Hepatocyte (in vitro differentiated cells): ENCODE results near the gene SULT1C3. TPM values are rescaled to one million over a fixed set of nuclear protein-coding genes. Genes with fewer than 3 reads are reported as not detected.

Source experiments
- DNase-seq: peaks from one replicate; pipeline ENCODE4 v3.0.0-alpha.2; 2016; ENCODE audit warnings: low spot score
- H2AFZ ChIP-seq: fragments of 200-600 bp; sonication (generic); 2 replicates; pipeline ENCODE4 v1.6.0; 2016; ENCODE audit warnings: antibody characterized with exemption, mild to moderate bottlenecking
- H3K27ac ChIP-seq: fragments of 200-600 bp; sonication (generic); 2 replicates; pipeline ENCODE4 v1.5.1; 2016; ENCODE audit warnings: mild to moderate bottlenecking
- H3K27me3 ChIP-seq: fragments of 200-600 bp; sonication (generic); 2 replicates; pipeline ENCODE4 v1.6.1; 2016
- H3K36me3 ChIP-seq: fragments of 200-600 bp; sonication (generic); replicated peaks from 2 replicates; pipeline ENCODE4 v1.5.1; 2016; ENCODE audit warnings: low read depth; ENCODE audit not compliant: insufficient read depth
- H3K4me1 ChIP-seq: fragments of 200-600 bp; sonication (generic); 2 replicates; pipeline ENCODE4 v1.5.1; 2016; ENCODE audit warnings: mild to moderate bottlenecking, moderate library complexity; ENCODE audit not compliant: insufficient read depth
- H3K4me2 ChIP-seq: fragments of 200-600 bp; sonication (generic); 2 replicates; pipeline ENCODE4 v1.6.0; 2016
- H3K4me3 ChIP-seq: fragments of 200-600 bp; sonication (generic); 2 replicates; pipeline ENCODE4 v1.5.1; 2016; ENCODE audit warnings: mild to moderate bottlenecking
- H3K79me2 ChIP-seq: fragments of 200-600 bp; sonication (generic); 2 replicates; pipeline ENCODE4 v1.6.0; 2017; ENCODE audit warnings: mild to moderate bottlenecking
- H3K9me2 ChIP-seq: fragments of 200-600 bp; sonication (generic); replicated peaks from 2 replicates; pipeline ENCODE4 v1.6.0; 2017; ENCODE audit warnings: mild to moderate bottlenecking; ENCODE audit not compliant: insufficient read depth
- H3K9me3 ChIP-seq: fragments of 200-600 bp; sonication (generic); 2 replicates; pipeline ENCODE4 v1.5.1; 2016; ENCODE audit warnings: low read depth, mild to moderate bottlenecking
- H4K20me1 ChIP-seq: fragments of 200-600 bp; sonication (generic); 2 replicates; pipeline ENCODE4 v1.6.0; 2016; ENCODE audit warnings: mild to moderate bottlenecking; ENCODE audit not compliant: insufficient read depth, poor library complexity, severe bottlenecking
- CTCF ChIP-seq: fragments of 200-600 bp; sonication (generic); IDR thresholded peaks from 2 replicates; pipeline ENCODE4 v1.5.1; 2016; ENCODE audit warnings: antibody characterized with exemption, mild to moderate bottlenecking; ENCODE audit not compliant: poor library complexity
- EZH2 ChIP-seq: fragments of 200-600 bp; sonication (generic); IDR thresholded peaks from 2 replicates; pipeline ENCODE4 v1.6.1; 2016; ENCODE audit warnings: antibody characterized with exemption, mild to moderate bottlenecking, borderline replicate concordance
- EZH2phosphoT487 ChIP-seq: fragments of 200-600 bp; sonication (generic); IDR thresholded peaks from one replicate; pipeline ENCODE4 v1.6.1; 2018; ENCODE audit warnings: antibody characterized with exemption, mild to moderate bottlenecking, low read depth, moderate library complexity; ENCODE audit not compliant: unreplicated experiment, severe bottlenecking
- WGBS: methylation state at CpG from one replicate; pipeline ENCODE4 v1.1.6; 2016; ENCODE audit warnings: low lambda C conversion rate; ENCODE audit errors: missing lambda C conversion rate; 5-methylcytosine and 5-hydroxymethylcytosine counted together
- polyA plus RNA-seq: library from polyadenylated mRNA; unstranded; fragments of >200 nt; fragmentation: Nextera tagmentation; extraction: Ambion mirVana; gene quantifications from 2 replicates; pipeline ENCODE4 v1.2.1, GENCODE V29; 2016
- total RNA-seq: library from RNA; depleted of rRNA; stranded (reverse); fragments of >200 nt; gene quantifications from 2 replicates; pipeline ENCODE4 v1.2.3, GENCODE V29; 2014

The SULT1C3 gene
- total and polyA plus RNA-seq, 2 experiments from 2014 or later: 1.00 TPM; not detected in 1

- WGBS: 93% methylated on average over 4 of the region's 4 CpGs
- Histone ChIP-seq H2AFZ (no peak overlapping the region), H4K20me1 (no peaks in the 10 kb centered on the region), H3K79me2 (no peaks in the 10 kb centered on the region), H3K27ac (no peak overlapping the region), H3K4me3 (no peak overlapping the region), H3K4me1 (no peaks in the 10 kb centered on the region), H3K27me3 (no peaks in the 10 kb centered on the region), H3K9me2 (no peaks in the 10 kb centered on the region), H3K9me3 (no peaks in the 10 kb centered on the region), H3K4me2 (no peak overlapping the region), H3K36me3 (no peaks in the 10 kb centered on the region)
- no peak for DNase-seq
- TF ChIP-seq EZH2 (no peak), EZH2phosphoT487 (no peak), CTCF (no peak)
Observed at GRCh38 chr2:108220942-108221541, 18.7 kb upstream of the SULT1C3 start.

- Histone ChIP-seq H3K79me2 (no peaks in the 10 kb centered on the region), H3K9me2 (no peaks in the 10 kb centered on the region), H3K9me3 (no peaks in the 10 kb centered on the region), H3K36me3 (no peaks in the 10 kb centered on the region), H3K4me2 (no peak overlapping the region), H3K4me1 (no peaks in the 10 kb centered on the region), H2AFZ (no peak overlapping the region), H3K27me3 (no peaks in the 10 kb centered on the region), H3K27ac (no peak overlapping the region), H4K20me1 (no peaks in the 10 kb centered on the region), H3K4me3 (no peak overlapping the region)
- no peak for TF ChIP-seq EZH2phosphoT487
- TF ChIP-seq CTCF: no peak
- no peak for TF ChIP-seq EZH2
- 85% methylated on average over 3 of the region's 3 CpGs for WGBS
- DNase-seq: no peak
Observed at GRCh38 chr2:108222261-108222660, 17.5 kb upstream of the SULT1C3 start.

GRCh38 chr2:108223573-108223972 is 16.2 kb upstream of the SULT1C3 start:
- no peak for DNase-seq
- Histone ChIP-seq H2AFZ (no peak overlapping the region), H3K9me2 (no peaks in the 10 kb centered on the region), H3K4me2 (no peak overlapping the region), H3K4me1 (no peaks in the 10 kb centered on the region), H3K36me3 (no peaks in the 10 kb centered on the region), H3K4me3 (no peak overlapping the region), H3K27me3 (no peaks in the 10 kb centered on the region), H4K20me1 (no peaks in the 10 kb centered on the region), H3K27ac (no peak overlapping the region), H3K9me3 (no peaks in the 10 kb centered on the region), H3K79me2 (no peaks in the 10 kb centered on the region)
- 76% methylated on average over 4 of the region's 4 CpGs for WGBS
- TF ChIP-seq EZH2 (no peak), EZH2phosphoT487 (no peak), CTCF (no peak)
